ENCODE results near the gene TAPBPL.

TAPBPL gene

GRCh38 chr12:6435961-6436715 lies 15.7 kb upstream of the TAPBPL start:
- Histone ChIP-seq H3K4me1 (ENCODE audit: low read depth, poor library complexity, severe bottlenecking) (peaks cover 40% of the 10 kb centered on the region), H3K27me3 (ENCODE audit: insufficient read depth, low read depth) (no peaks in the 10 kb centered on the region), H2AFZ (ENCODE audit: low read depth) (no peak overlapping the region), H3K4me2 (no peak overlapping the region), H3K4me3 (IDR thresholded peaks at IDR 0.05; ENCODE audit: insufficient read depth, low read depth, low read length) (no peak overlapping the region), H4K20me1 (ENCODE audit: insufficient read depth) (no peaks in the 10 kb centered on the region), H3K79me2 (ENCODE audit: insufficient read depth, low read depth) (no peaks in the 10 kb centered on the region), H3K27ac (no peak overlapping the region), H3K36me3 (ENCODE audit: insufficient read depth) (no peaks in the 10 kb centered on the region), H3K9ac (no peak overlapping the region)
- no peak for TF ChIP-seq CTCF (conservative IDR thresholded peaks at IDR 0.05; ENCODE audit: low read depth, low read length)

GRCh38 chr12:6437586-6437985 lies 14.3 kb upstream of the TAPBPL start:
- H3K4me1 ChIP-seq (ENCODE audit: low read depth, poor library complexity, severe bottlenecking), result peaks cover 27% of the 10 kb centered on the region
- no peaks in the 10 kb centered on the region for H3K36me3 ChIP-seq (ENCODE audit: insufficient read depth)
- H4K20me1 ChIP-seq (ENCODE audit: insufficient read depth), result no peaks in the 10 kb centered on the region
- no peak overlapping the region for H3K27ac ChIP-seq
- no peak overlapping the region for H3K4me3 ChIP-seq (IDR thresholded peaks at IDR 0.05; ENCODE audit: insufficient read depth, low read depth, low read length)
- no peak for TF ChIP-seq CTCF (conservative IDR thresholded peaks at IDR 0.05; ENCODE audit: low read depth, low read length)
- no peaks in the 10 kb centered on the region for H3K79me2 ChIP-seq (ENCODE audit: insufficient read depth, low read depth)
- H3K9ac ChIP-seq, result no peak overlapping the region
- no peak overlapping the region for H2AFZ ChIP-seq (ENCODE audit: low read depth)
- no peak overlapping the region for H3K4me2 ChIP-seq
- no peaks in the 10 kb centered on the region for H3K27me3 ChIP-seq (ENCODE audit: insufficient read depth, low read depth)

- H3K79me2 ChIP-seq (ENCODE audit: insufficient read depth, low read depth), result no peaks in the 10 kb centered on the region
- H3K4me2 ChIP-seq, result no peak overlapping the region
- H3K4me1 ChIP-seq (ENCODE audit: low read depth, poor library complexity, severe bottlenecking), result peaks cover 25% of the 10 kb centered on the region
- H3K36me3 ChIP-seq (ENCODE audit: insufficient read depth), result no peaks in the 10 kb centered on the region
- no peaks in the 10 kb centered on the region for H3K27me3 ChIP-seq (ENCODE audit: insufficient read depth, low read depth)
- H3K27ac ChIP-seq, result no peak overlapping the region
- H4K20me1 ChIP-seq (ENCODE audit: insufficient read depth), result no peaks in the 10 kb centered on the region
- H3K4me3 ChIP-seq (IDR thresholded peaks at IDR 0.05; ENCODE audit: insufficient read depth, low read depth, low read length), result no peak overlapping the region
- TF ChIP-seq CTCF (conservative IDR thresholded peaks at IDR 0.05; ENCODE audit: low read depth, low read length), result no peak
- no peak overlapping the region for H2AFZ ChIP-seq (ENCODE audit: low read depth)
- no peak overlapping the region for H3K9ac ChIP-seq
Observed at GRCh38 chr12:6438345-6438744, 13.5 kb upstream of the TAPBPL start.

- Histone ChIP-seq H3K4me1 (ENCODE audit: low read depth, poor library complexity, severe bottlenecking) (peaks cover 35% of the 10 kb centered on the region), H2AFZ (ENCODE audit: low read depth) (no peak overlapping the region), H3K79me2 (ENCODE audit: insufficient read depth, low read depth) (no peaks in the 10 kb centered on the region), H3K4me2 (no peak overlapping the region), H4K20me1 (ENCODE audit: insufficient read depth) (no peaks in the 10 kb centered on the region), H3K9ac (no peak overlapping the region), H3K36me3 (ENCODE audit: insufficient read depth) (no peaks in the 10 kb centered on the region), H3K4me3 (IDR thresholded peaks at IDR 0.05; ENCODE audit: insufficient read depth, low read depth, low read length) (no peak overlapping the region), H3K27me3 (ENCODE audit: insufficient read depth, low read depth) (no peaks in the 10 kb centered on the region), H3K27ac (no peak overlapping the region)
- TF ChIP-seq CTCF (conservative IDR thresholded peaks at IDR 0.05; ENCODE audit: low read depth, low read length), result no peak
Observed at GRCh38 chr12:6440391-6440790, 11.5 kb upstream of the TAPBPL start.

Measured in KMS-11 (cell line).